Endothelial cell of hepatic sinusoid (primary cell): ENCODE results near the gene NKD1.
"Not testable (repeated sequence)": the region's sequence is repeated elsewhere in the genome, so short reads cannot be mapped to it uniquely, and the experiment has no call there.

Source experiments
- in situ Hi-C: cut with HindIII; loops from 2 replicates; pipeline ENCODE4 v1.10.0; 2017; ENCODE audit warnings: low sequenced_read_pairs

The NKD1 gene

GRCh38 chr16:50519602-50520001 lies 28.6 kb upstream of the NKD1 start:
- in situ Hi-C loops, result no loop called here

- in situ Hi-C loops, result no loop called here
These were observed 27.5 kb upstream of the NKD1 start for GRCh38 chr16:50520451-50521245.

GRCh38 chr16:50521246-50521900 lies 26.8 kb upstream of the NKD1 start:
- in situ Hi-C loops, result no loop called here

GRCh38 chr16:50522324-50522723 lies 25.9 kb upstream of the NKD1 start:
- in situ Hi-C loops, result no loop called here

- in situ Hi-C loops, result no loop called here
These were observed 24.5 kb upstream of the NKD1 start for GRCh38 chr16:50523710-50524109.

GRCh38 chr16:50525262-50525661 lies 22.9 kb upstream of the NKD1 start:
- in situ Hi-C loops, result no loop called here

GRCh38 chr16:50525716-50526115 lies 22.5 kb upstream of the NKD1 start:
- in situ Hi-C loops, result no loop called here

- in situ Hi-C loops, result no loop called here
These were observed 21.9 kb upstream of the NKD1 start for GRCh38 chr16:50526249-50526648.

- in situ Hi-C loops, result no loop called here
These were observed 21.4 kb upstream of the NKD1 start for GRCh38 chr16:50526796-50527195.

GRCh38 chr16:50528820-50529219 lies 19.4 kb upstream of the NKD1 start:
- in situ Hi-C loops, result no loop called here

GRCh38 chr16:50529334-50529733 lies 18.9 kb upstream of the NKD1 start:
- in situ Hi-C loops, result no loop called here

- in situ Hi-C loops, result no loop called here
These were observed 17.6 kb upstream of the NKD1 start for GRCh38 chr16:50530277-50531236.

- in situ Hi-C loops, result no loop called here
These were observed 16.8 kb upstream of the NKD1 start for GRCh38 chr16:50531359-50531758.

GRCh38 chr16:50531901-50532300 lies 16.3 kb upstream of the NKD1 start:
- in situ Hi-C loops, result no loop called here

- in situ Hi-C loops, result no loop called here
These were observed 15.6 kb upstream of the NKD1 start for GRCh38 chr16:50532576-50532975.

GRCh38 chr16:50533317-50533716 lies 14.9 kb upstream of the NKD1 start:
- in situ Hi-C loops, result no loop called here

- in situ Hi-C loops, result no loop called here
These were observed 14.1 kb upstream of the NKD1 start for GRCh38 chr16:50534091-50534490.

- in situ Hi-C loops, result no loop called here
These were observed 13.6 kb upstream of the NKD1 start for GRCh38 chr16:50534556-50534955.

- in situ Hi-C loops, result no loop called here
These were observed 13.2 kb upstream of the NKD1 start for GRCh38 chr16:50534958-50535357.

- in situ Hi-C loops, result no loop called here
These were observed 12.5 kb upstream of the NKD1 start for GRCh38 chr16:50535506-50536257.

- in situ Hi-C loops, result not testable (repeated sequence)
These were observed 11.9 kb upstream of the NKD1 start for GRCh38 chr16:50536258-50536645.
